Ectodermal cell (in vitro differentiated cells): Measurements from ENCODE around the gene BAG5.

Experiments
- H3K27ac ChIP-seq: 2 replicates; pipeline ENCODE4 v1.7.0; 2013; ENCODE audit warnings: mild to moderate bottlenecking, low read depth, low read length; ENCODE audit not compliant: insufficient read depth, poor library complexity, severe bottlenecking
- H3K27me3 ChIP-seq: 2 replicates; pipeline ENCODE4 v1.7.0; 2013; ENCODE audit warnings: mild to moderate bottlenecking, low read length; ENCODE audit not compliant: insufficient read depth, control insufficient read depth, poor library complexity, severe bottlenecking
- H3K36me3 ChIP-seq: one replicate; pipeline ENCODE4 v1.7.0; 2013; ENCODE audit warnings: low read length; ENCODE audit not compliant: control insufficient read depth, insufficient read depth
- H3K4me1 ChIP-seq: one replicate; pipeline ENCODE4 v1.7.0; 2013; ENCODE audit warnings: low read length; ENCODE audit not compliant: control insufficient read depth, insufficient read depth
- H3K4me3 ChIP-seq: 2 replicates; pipeline ENCODE4 v1.7.0; 2013; ENCODE audit warnings: low read depth, low read length, control low read depth; ENCODE audit not compliant: insufficient read depth
- H3K9me3 ChIP-seq: 2 replicates; pipeline ENCODE4 v1.7.0; 2013; ENCODE audit warnings: mild to moderate bottlenecking, low read length, moderate library complexity; ENCODE audit not compliant: control insufficient read depth
- WGBS, 2 experiments: methylation state at CpG; one replicate each; pipeline ENCODE4 v1.1.7; 2013; ENCODE audit warnings: missing lambda C conversion rate in 2 of 2; 5-methylcytosine and 5-hydroxymethylcytosine counted together

BAG5 gene

GRCh38 chr14:103546652-103547454 is 15.6 kb downstream of the BAG5 start:
- H3K4me1 ChIP-seq: peaks cover 43% of the 10 kb centered on the region
- no peak overlapping the region for H3K27ac ChIP-seq
- H3K9me3 ChIP-seq: no peaks in the 10 kb centered on the region
- no peaks in the 10 kb centered on the region for H3K27me3 ChIP-seq
- no peaks in the 10 kb centered on the region for H3K36me3 ChIP-seq
- H3K4me3 ChIP-seq: no peak overlapping the region
- 33 to 37% methylated on average over 21 of the region's 21 CpGs for WGBS, 2 experiments

- H3K4me1 ChIP-seq: peaks cover 51% of the 10 kb centered on the region
Observed at GRCh38 chr14:103545915-103546651, 16.4 kb downstream of the BAG5 start.

GRCh38 chr14:103545219-103545914 is 17.1 kb downstream of the BAG5 start:
- H3K27ac ChIP-seq: no peak overlapping the region
- WGBS, 2 experiments: 90 to 91% methylated on average over 29 of the region's 29 CpGs

More at GRCh38 chr14:103545915-103546651, 16.4 kb downstream of the BAG5 start:
- Histone ChIP-seq H3K27me3 (no peaks in the 10 kb centered on the region), H3K4me3 (no peak overlapping the region), H3K9me3 (no peaks in the 10 kb centered on the region), H3K36me3 (no peaks in the 10 kb centered on the region), H3K27ac (no peak overlapping the region)
- WGBS, 2 experiments: 90% methylated on average over 27 of the region's 27 CpGs

GRCh38 chr14:103544388-103545218 is 17.9 kb downstream of the BAG5 start:
- Histone ChIP-seq H3K9me3 (no peaks in the 10 kb centered on the region), H3K4me1 (peaks cover 49% of the 10 kb centered on the region), H3K27me3 (no peaks in the 10 kb centered on the region), H3K27ac (no peak overlapping the region), H3K36me3 (no peaks in the 10 kb centered on the region), H3K4me3 (no peak overlapping the region)
- 86 to 88% methylated on average over 35 of the region's 35 CpGs for WGBS, 2 experiments

More at GRCh38 chr14:103545219-103545914, 17.1 kb downstream of the BAG5 start:
- peaks cover 51% of the 10 kb centered on the region for H3K4me1 ChIP-seq
- H3K27me3 ChIP-seq: no peaks in the 10 kb centered on the region
- H3K36me3 ChIP-seq: no peaks in the 10 kb centered on the region
- H3K9me3 ChIP-seq: no peaks in the 10 kb centered on the region
- H3K4me3 ChIP-seq: no peak overlapping the region

GRCh38 chr14:103543721-103544387 is 18.6 kb downstream of the BAG5 start:
- Histone ChIP-seq H3K27ac (peak overlapping the region; percentile 98), H3K9me3 (no peaks in the 10 kb centered on the region), H3K4me1 (peaks cover 52% of the 10 kb centered on the region), H3K36me3 (no peaks in the 10 kb centered on the region), H3K27me3 (no peaks in the 10 kb centered on the region), H3K4me3 (no peak overlapping the region)
- 87 to 89% methylated on average over 19 of the region's 19 CpGs for WGBS, 2 experiments

GRCh38 chr14:103543140-103543539 is 19.3 kb downstream of the BAG5 start:
- H3K27ac ChIP-seq: peak overlapping the region; percentile 98

GRCh38 chr14:103542605-103543088 is 19.8 kb downstream of the BAG5 start:
- Histone ChIP-seq H3K27me3 (no peaks in the 10 kb centered on the region), H3K27ac (peak overlapping the region; percentile 98), H3K9me3 (no peaks in the 10 kb centered on the region), H3K36me3 (no peaks in the 10 kb centered on the region), H3K4me3 (peak overlapping the region; percentile 15), H3K4me1 (peaks cover 55% of the 10 kb centered on the region)
- 1% methylated on average over 18 of the region's 18 CpGs for WGBS, 2 experiments

More at GRCh38 chr14:103543140-103543539, 19.3 kb downstream of the BAG5 start:
- Histone ChIP-seq H3K36me3 (no peaks in the 10 kb centered on the region), H3K9me3 (no peaks in the 10 kb centered on the region), H3K4me1 (peaks cover 55% of the 10 kb centered on the region), H3K27me3 (no peaks in the 10 kb centered on the region), H3K4me3 (no peak overlapping the region)
- WGBS, 2 experiments: 52 to 58% methylated on average over 10 of the region's 10 CpGs

GRCh38 chr14:103541709-103542604 is 20.5 kb downstream of the BAG5 start:
- 53 to 55% methylated on average over 33 of the region's 33 CpGs for WGBS, 2 experiments
- Histone ChIP-seq H3K27me3 (no peaks in the 10 kb centered on the region), H3K4me3 (peak overlapping the region; percentile 15), H3K36me3 (no peaks in the 10 kb centered on the region), H3K27ac (peak overlapping the region; percentile 98), H3K9me3 (no peaks in the 10 kb centered on the region), H3K4me1 (peaks cover 55% of the 10 kb centered on the region)
